ENCODE measurements around the gene EDN3. TPM values are rescaled to one million over a fixed set of nuclear protein-coding genes. Genes with fewer than 3 reads are reported as not detected.

The EDN3 gene, protein sequence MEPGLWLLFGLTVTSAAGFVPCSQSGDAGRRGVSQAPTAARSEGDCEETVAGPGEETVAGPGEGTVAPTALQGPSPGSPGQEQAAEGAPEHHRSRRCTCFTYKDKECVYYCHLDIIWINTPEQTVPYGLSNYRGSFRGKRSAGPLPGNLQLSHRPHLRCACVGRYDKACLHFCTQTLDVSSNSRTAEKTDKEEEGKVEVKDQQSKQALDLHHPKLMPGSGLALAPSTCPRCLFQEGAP
- not detected in 2 replicates for total RNA-seq

DNA sequence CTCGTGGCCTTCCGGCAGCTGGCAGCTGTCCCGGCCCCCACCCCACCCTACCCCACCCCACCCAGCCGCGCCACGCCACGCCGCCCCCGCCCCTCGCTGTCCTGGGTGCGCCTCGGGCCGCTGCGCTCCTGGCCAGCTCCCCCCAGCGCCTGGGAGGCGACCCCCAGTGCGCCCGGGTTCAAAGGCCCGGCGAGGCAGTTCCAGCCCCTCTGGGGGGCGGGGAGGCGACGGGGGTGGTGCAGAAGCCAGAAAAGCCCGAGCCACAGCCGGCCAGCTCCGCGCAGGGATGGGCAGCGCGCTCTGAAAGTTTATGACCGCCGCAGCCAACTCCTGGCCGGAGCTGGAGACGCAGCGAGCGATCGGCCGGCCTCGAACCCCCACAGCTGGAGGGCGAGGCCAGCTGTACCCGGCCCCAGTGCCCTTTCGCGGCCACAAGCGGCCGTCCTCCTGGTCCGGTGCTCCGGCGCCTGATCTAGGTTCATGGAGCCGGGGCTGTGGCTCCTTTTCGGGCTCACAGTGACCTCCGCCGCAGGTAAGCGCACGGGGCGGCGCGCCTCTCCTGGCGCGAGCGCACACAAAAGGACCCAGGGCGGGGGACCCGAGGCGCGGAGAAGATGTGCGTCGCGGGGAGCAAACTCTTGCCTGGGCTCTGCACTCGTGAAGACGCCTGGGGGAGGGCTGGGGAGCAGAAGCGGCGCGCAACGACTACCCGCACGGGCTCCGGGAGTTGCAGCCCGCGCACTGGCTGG lies at the start of gene EDN3:
Gene EDN3 (plus strand): TSS at position 279 of the 749 bp plus-strand sequence. CDS start 202 bp downstream, at position 481.

Other genes starting within 250 kb of the EDN3 start
- not detected in 2 replicates for gene ZNF831, start 136.8 kb upstream of the EDN3 start, total RNA-seq

All from nasal cavity respiratory epithelium epithelial cell of viscerocranial mucosa (primary cell).